Tongue (tissue), 2 donors: Measurements from ENCODE around the gene C4orf36. TPM values are rescaled to one million over a fixed set of nuclear protein-coding genes. Genes with fewer than 3 reads are reported as not detected.

Experiments
- DNase-seq: peaks from one replicate; pipeline ENCODE4 v3.0.0-alpha.2; 2015
- total RNA-seq: library from RNA; depleted of rRNA; stranded (reverse); fragments of >200 nt; gene quantifications from one replicate; pipeline ENCODE4 v1.2.3, GENCODE V29; 2014

The C4orf36 gene
- total RNA-seq: 1.7 TPM

GRCh38 chr4:86891762-86892635 is at the start of gene C4orf36:
Gene C4orf36, minus strand, starts transcription at chr4:86892422. Its CDS starts 902 bp downstream, at chr4:86891520.
- peak; percentile 78 for DNase-seq

- no peak for DNase-seq
Observed at GRCh38 chr4:86940920-86941460, 48.8 kb upstream of the C4orf36 start.

GRCh38 chr4:86939729-86940575 is 47.7 kb upstream of the C4orf36 start:
- no peak for DNase-seq

- DNase-seq: no peak
Observed at GRCh38 chr4:86938771-86939520, 46.7 kb upstream of the C4orf36 start.

GRCh38 chr4:86935853-86936733 is 43.9 kb upstream of the C4orf36 start:
- DNase-seq: peak; percentile 27

GRCh38 chr4:86935566-86935852 is 43.3 kb upstream of the C4orf36 start:
- no peak for DNase-seq

- DNase-seq: peak; percentile 90
Observed at GRCh38 chr4:86934771-86935565, 42.7 kb upstream of the C4orf36 start, which contains the start of gene AFF1. Gene AFF1, plus strand, starts transcription at chr4:86935011. Its CDS starts 13,523 bp downstream, at chr4:86948534.

GRCh38 chr4:86934147-86934770 is 42.0 kb upstream of the C4orf36 start:
- no peak for DNase-seq

GRCh38 chr4:86928400-86929255 is 36.4 kb upstream of the C4orf36 start:
- DNase-seq: no peak

GRCh38 chr4:86927843-86928395 is 35.7 kb upstream of the C4orf36 start:
- DNase-seq: no peak

GRCh38 chr4:86926435-86927086 is 34.3 kb upstream of the C4orf36 start:
- DNase-seq: no peak

- no peak for DNase-seq
Observed at GRCh38 chr4:86924811-86925210, 32.6 kb upstream of the C4orf36 start.

GRCh38 chr4:86921608-86922252 is 29.5 kb upstream of the C4orf36 start:
- no peak for DNase-seq

GRCh38 chr4:86919561-86920223 is 27.5 kb upstream of the C4orf36 start:
- no peak for DNase-seq

GRCh38 chr4:86918539-86919072 is 26.4 kb upstream of the C4orf36 start:
- no peak for DNase-seq

- no peak for DNase-seq
Observed at GRCh38 chr4:86917212-86918039, 25.2 kb upstream of the C4orf36 start.
